IMR-90 (cell line): ENCODE measurements around the gene MCUB.

Source experiments
- FOS ChIP-seq: fragments of 150-350 bp; IDR thresholded peaks from 2 replicates; pipeline ENCODE4 v1.6.1; 2016; ENCODE audit warnings: low read depth, low read length
- MAFK ChIP-seq: IDR thresholded peaks from 2 replicates; pipeline ENCODE4 v1.6.1; 2012; ENCODE audit warnings: low read depth, low read length, improper control_type of control experiment
- TF ChIP-seq, protein P1 (sequence below): conservative IDR thresholded peaks from 2 replicates; pipeline ENCODE4 v1.5.1; 2012; ENCODE audit warnings: mild to moderate bottlenecking, low read depth, low read length, improper control_type of control experiment

DNA sequence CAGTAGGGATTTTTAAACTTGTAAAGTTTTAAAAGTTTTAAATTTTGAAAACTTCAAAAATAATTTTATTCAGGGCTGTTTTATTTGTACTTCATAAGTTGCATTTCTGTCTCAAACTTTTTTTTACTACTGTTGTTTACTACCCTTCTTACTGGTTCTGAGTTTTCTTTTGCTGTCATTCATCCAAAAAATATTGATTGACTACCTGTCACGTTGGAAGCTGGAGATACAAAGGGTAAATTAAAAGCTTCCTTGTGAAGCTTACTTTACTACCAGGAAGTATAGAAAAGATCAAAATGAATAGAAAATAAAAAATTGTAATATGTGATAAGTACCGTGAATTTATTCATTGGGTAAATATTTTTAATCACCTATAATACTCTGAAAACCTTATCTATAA lies 49.4 kb upstream of the MCUB start:
- TF ChIP-seq MAFK, result no peak
- TF ChIP-seq FOS, result no peak
- TF ChIP-seq, protein P1, sequence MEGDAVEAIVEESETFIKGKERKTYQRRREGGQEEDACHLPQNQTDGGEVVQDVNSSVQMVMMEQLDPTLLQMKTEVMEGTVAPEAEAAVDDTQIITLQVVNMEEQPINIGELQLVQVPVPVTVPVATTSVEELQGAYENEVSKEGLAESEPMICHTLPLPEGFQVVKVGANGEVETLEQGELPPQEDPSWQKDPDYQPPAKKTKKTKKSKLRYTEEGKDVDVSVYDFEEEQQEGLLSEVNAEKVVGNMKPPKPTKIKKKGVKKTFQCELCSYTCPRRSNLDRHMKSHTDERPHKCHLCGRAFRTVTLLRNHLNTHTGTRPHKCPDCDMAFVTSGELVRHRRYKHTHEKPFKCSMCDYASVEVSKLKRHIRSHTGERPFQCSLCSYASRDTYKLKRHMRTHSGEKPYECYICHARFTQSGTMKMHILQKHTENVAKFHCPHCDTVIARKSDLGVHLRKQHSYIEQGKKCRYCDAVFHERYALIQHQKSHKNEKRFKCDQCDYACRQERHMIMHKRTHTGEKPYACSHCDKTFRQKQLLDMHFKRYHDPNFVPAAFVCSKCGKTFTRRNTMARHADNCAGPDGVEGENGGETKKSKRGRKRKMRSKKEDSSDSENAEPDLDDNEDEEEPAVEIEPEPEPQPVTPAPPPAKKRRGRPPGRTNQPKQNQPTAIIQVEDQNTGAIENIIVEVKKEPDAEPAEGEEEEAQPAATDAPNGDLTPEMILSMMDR, result no peak
